CD1c-positive myeloid dendritic cell (primary cell): ENCODE data around the gene WWC2.
"Not testable (repeated sequence)": the region's sequence is repeated elsewhere in the genome, so short reads cannot be mapped to it uniquely, and the experiment has no call there.

Source experiments
- DNase-seq: peaks from one replicate; pipeline ENCODE4 v3.0.0-alpha.2; 2016; ENCODE audit errors: extremely low spot score

Gene WWC2

DNA sequence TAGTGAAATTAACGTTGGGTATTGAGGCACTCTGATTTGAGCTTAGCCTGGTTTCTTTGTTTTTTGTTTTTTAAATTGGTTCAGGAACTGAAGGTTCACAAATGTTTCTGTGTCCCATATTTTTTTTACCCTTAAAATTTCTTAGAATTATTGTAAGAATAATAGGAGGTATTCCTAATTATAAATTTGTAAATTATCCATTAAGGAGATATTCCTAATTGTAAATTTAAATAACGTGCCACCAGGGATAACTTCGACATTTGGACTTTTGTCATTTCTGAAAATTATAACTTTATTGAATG is 1.2 kb downstream of the WWC2 start:
- DNase-seq = no peak

GRCh38 chr4:183100827-183101226 is 1.8 kb downstream of the WWC2 start:
- no peak for DNase-seq

DNA sequence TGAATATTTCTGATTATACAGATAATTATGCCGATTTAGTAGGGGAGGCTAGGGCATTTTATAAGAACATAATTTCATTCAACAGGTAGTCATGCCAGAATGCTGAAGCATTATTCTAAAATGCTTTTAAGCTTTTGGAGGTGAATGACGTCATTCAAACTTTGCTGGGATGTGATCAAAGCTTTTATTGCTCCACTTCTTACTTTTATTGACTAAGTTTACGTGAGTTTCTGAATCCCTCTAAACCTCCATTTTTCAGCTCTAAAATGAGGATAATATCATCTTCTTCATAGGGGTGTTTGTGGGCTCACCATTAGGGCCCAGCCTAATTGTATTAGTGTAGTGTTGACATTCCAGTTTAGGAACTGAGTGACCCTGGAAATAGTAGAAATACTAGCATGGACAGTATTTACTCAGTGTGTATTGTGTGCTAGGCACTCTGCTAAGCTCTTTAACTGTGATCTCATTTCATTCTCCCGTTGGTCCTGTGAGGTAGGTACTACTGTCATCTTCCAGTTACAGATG is 3.0 kb downstream of the WWC2 start:
- no peak for DNase-seq

- DNase-seq = no peak
These were observed 6.0 kb downstream of the WWC2 start for GRCh38 chr4:183105092-183105491.

GRCh38 chr4:183106839-183107238 is 7.8 kb downstream of the WWC2 start:
- DNase-seq = no peak

DNA sequence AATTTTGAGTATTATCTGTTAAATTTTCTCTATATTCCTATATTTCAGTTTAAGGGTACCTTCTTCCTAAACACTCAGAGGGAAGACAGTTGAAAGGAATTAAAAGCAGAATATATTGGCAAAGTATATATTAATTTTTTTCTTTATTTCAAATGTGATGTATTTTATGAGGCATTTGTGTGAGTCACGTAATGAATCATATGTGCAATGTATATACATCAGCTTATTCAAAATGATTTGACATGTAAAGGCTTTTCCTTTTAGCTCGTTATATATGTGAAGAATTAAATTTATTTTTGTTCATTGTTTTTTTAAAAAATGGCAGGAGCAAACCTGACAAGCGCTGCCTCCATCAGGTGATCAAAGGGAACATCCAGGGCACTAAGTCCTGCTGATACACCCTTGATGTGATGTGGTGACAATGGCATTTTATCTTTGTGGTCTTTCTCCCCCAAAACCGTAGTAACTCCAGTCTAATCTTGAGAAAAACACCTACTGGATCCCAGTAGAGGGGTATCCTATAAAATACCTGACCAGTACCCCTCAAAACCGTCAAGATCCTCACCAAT is 8.9 kb downstream of the WWC2 start:
- no peak for DNase-seq

DNA sequence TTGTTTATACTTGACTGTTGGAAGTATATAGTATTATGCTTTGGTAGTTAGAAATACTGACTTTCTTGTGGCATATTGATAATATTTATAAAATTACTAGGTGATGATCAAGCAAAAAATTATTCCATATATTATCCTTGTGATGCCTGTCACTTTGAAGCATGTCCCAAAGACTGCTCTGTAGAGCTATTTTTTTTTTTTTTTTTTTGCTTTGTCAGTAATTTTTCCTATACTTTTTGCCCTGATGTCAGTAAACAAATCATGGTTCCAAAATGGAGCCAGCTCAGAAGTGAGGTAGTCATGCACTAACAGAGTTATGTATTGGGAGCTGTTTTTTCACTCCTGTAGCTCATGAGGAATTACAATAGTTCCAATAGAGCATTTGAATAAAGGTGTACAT is 11.2 kb downstream of the WWC2 start:
- DNase-seq = no peak

- DNase-seq = no peak
These were observed 12.4 kb downstream of the WWC2 start for GRCh38 chr4:183111452-183111885.

GRCh38 chr4:183118141-183118540 is 19.1 kb downstream of the WWC2 start:
- no peak for DNase-seq

DNA sequence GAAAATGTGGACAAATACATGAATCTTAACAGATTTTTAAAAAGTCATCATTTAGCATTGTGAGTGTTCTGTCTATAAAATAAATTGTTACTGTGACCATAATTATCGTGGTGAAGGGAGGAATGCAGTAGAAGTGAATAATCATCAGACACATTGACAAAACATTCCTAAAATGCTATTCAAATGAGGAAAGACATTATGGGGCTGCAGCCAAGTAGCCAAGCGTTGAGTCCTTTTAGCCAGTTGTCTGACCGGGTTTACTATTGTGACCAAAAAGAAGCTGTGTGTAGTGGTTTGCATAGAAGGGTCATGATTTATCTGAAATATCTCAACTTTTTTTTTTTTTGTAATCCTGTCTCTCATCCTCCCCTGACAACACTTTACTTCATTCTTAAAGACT is 19.5 kb downstream of the WWC2 start:
- no peak for DNase-seq

DNA sequence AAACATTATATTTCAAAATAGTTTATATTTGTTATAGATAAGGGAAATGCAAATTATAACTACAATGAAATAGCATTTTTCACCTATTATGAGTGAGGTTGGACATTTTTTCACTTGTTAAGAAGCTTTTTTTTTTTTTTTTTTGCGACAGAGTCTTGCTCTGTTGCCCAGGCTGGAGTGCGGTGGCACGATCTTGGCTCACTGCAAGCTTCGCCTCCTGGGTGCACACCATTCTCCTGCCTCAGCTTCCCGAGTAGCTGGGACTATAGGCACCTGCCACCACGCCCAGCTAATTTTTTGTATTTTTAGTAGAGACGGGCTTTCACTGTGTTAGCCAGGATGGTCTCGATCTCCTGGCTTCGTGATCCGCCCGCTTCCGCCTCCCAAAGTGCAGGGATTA is 22.6 kb downstream of the WWC2 start:
- not testable (repeated sequence) for DNase-seq

DNA sequence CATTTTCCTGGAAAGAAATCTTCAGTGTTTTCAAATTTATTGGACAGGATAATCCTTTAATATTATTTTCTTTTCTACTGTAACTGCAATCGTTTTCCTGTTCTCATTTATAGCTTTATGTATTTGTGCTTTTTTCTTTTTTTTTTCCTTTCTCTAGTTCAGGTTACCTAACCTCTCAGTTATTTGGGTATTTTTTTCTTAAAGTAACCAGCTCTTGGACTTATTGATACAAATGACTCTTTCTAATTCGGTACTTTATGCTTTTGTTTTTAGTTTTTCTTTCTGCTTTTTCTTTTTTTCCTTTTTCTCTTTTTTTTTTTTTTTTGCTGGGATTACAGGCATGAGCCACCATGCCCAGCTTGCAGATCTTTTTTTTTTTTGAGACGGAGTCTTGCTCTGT is 25.2 kb downstream of the WWC2 start:
- DNase-seq = no peak

DNA sequence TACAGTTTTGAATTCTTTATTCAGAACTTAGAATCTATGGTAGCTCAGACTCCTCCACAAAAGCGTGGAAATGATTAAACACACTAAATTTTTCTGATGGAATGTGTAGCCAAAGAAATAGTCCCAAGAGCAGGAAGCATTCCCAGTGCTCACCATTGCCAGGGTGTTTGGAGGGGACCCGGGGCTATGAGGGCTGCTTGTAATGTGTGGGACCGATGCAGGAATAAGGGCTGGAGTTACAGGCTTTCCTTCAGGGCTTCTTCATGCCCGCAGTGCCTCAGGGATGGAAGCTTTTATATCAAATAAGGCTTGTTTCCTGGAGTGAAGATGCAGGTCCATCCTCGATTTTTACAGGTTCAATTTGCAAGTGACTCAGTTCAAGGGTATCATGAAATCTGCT is 25.8 kb downstream of the WWC2 start:
- DNase-seq = no peak

DNA sequence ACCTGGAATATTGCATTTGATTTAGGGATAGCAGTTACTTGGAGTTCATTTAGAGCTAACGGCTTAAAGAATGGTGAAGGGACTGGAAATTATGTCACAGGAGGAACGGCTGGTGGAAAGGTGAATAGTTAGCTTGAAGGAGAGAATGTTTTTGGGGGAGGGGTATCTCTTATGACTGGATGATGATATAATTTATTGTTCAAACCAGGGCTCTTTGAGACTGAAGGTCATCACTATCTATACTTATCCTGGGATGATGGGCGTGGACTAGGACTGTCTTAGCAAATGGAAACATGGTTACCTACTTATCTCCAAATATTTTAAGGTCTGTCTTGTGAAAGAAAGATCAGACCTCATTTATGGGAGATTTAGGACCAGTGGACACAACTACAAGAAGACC is 30.1 kb downstream of the WWC2 start:
- no peak for DNase-seq

DNA sequence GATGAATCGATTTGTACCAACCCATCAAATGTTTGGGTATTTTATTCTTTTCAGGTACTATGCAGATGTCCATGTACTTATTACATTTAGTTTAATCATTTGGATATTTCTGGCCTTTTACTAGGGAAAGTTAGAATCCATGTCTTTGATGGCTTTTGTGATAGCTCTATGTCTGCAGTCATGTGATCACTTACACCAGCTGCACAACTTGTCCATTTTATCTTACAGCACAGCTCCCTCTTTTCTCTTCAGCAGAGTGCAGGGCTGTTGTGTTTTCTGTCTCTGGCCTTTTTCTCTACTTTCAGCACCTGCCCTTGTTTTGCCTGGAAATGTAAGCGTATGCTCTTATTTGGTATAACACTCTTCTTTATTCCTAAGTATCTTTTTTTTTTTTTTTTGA is 30.6 kb downstream of the WWC2 start:
- no peak for DNase-seq

DNA sequence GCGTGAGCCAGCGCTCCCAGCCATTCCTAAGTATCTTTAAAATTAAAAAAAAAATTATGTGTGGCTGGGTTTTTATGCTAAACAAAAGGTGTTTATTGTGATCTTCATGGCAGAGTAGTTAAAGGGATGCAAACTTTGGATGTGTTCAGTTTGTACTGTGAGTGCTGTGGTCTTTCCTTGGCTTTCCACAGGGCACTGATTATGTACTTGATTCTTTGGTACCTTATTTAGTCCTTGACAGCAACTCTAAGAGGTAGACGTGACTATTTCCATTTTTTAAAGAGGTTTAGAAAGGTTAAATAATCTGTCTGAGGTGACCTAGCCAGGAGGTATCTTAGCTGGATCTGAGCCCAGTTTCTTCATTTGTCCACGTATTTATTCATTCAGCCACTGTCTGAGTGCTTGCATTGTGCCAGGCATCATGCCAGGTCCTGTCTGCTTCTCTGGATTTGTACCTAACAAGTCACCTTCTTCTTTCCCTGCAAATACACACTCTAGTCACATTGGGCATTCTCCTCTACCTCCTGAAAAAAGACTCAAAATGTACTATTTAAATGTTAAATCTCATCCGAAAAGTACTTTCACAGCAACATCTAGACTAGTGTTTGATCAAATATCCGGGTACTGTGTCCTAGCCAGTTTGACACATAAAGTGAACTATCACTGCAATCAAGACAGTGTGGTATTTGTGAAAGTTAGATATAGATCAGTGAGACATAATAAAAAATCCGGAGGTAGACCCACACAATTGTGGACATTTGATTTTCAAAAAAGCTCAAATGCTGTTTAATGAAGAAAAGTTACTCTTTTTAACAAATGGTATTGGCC is 31.5 kb downstream of the WWC2 start:
- no peak for DNase-seq

DNA sequence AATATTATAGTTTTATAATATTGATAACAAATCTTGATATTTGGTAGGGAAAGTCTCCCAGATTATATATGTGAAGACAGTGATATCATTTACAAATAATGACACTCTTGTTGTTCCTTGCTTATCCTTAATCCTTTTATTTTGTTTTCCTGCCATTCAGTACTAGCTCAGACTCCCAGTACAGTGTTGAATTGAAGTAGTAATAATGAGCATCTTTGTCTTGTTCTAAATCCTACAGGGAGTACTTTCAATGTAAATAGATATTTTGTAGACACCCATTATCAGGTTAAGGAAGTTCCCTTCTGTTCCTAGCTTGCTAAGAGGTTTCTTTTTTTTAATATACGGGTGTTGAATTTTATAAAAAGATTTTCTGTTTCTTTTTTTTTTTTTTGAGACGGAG is 33.0 kb downstream of the WWC2 start:
- no peak for DNase-seq

DNA sequence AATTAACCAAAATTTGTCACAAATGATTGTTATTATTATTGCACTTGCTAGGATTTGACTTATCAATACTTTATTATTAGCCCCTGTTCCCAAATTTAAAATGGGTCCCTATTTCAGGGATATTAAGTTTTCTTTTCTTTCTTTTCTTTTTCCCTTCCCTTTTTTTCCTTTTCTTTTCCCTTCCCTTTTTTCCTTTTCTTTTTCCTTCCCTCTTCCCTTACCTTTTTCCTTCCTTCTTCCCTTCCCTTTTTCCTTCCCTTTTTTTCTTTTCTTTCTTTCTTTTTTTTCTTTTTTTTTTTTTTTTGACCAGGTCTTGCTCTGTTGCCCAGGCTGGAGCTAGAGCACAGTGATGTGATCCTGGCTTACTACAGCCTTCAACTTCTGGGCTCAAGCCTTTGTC is 33.8 kb downstream of the WWC2 start:
- DNase-seq = no peak

DNA sequence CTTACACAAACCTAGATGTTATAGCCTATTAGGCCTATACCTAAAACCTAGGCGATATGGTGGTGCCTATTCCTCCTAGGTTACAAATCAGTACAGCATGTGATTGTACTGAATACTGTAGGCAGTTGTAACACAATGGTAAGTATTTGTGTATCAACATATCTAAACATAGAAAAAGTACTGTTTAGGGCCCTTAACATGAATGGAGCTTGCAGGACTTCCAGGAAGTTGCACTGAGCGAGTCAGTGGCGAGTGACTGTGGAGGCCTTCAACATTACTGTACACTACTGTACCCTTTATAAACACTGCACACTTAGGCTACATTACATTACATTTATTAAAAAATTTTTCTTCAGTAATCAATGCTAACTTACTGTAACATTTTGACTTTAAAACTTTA is 37.8 kb downstream of the WWC2 start:
- DNase-seq = no peak

DNA sequence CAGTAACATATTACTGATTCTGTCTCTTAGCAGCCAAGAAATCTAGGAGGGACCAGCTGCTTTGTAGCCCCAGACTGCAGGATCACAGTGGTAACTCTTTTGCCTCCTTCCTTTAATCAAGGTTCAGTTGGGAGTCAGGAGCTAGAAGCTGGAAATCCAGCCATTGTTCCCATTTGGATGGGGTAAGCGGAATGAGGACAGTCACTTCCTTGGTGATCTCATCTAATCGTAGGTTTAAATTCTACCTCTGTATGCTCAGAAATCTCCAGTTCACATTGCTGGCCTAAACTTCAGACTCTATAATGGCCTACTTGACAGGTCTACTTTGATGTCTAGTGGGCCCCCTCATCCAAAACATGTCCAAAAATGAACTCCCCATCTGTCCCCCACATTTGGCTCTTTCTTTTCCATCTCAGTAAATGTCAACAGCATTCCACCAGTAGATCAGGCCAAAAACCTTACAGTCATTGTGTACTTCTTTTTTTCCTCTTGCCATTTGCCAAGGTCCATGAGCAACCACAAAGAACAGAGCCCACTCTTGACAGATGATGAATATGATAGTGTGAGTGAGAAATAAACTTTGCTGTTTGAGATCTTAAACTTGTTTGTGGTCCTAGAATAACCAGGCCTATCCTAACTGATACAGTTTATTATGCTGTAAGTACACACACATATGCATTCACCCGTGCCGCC is 40.1 kb downstream of the WWC2 start:
- no peak for DNase-seq

GRCh38 chr4:183139972-183140570 is 41.0 kb downstream of the WWC2 start:
- DNase-seq = no peak

DNA sequence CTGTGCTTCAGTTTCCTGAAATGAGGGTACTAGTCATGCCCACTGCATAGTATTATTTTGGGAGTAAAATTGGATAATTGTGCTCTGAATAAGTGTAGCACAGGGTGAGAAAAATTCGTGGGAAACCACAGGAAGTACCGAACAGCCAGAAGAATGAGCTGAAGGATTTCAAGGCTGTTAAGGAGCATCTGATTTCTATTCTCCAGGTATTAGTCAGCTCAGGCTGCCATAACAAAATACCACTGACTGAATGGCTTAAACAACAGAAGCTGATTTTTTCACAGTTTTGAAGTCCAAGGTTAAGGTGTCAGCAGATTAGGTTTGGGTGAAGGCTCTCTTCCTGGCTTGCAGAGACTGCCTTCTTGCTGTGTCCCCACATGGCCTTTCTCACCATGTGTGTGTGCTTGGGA is 41.9 kb downstream of the WWC2 start:
- DNase-seq = no peak

DNA sequence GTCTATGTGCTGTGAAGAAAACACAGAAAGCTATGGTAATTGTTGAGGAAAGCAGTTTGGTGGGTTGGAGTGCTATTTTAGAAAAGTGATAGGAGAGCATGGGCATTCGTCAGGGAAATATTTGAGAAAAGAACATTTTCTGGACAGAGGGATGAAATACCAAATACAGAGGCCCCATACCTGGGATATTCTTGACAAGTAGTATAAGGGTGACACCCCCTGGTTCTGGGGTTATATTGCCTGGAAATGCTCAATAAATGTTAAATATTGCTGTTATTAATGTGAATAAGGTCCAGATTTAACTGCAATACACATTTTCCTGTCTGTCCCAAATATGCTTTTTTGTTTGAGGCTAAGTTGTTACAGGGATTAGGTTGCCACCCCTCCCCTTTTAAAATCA is 42.9 kb downstream of the WWC2 start:
- no peak for DNase-seq
